Astrocyte (in vitro differentiated cells and primary cell): ENCODE data around the gene TMEM33.

Experiments used
- EZH2 ChIP-seq: IDR thresholded peaks from 2 replicates; pipeline ENCODE4 v1.6.1; 2012; ENCODE audit warnings: mild to moderate bottlenecking, low read length, inconsistent platforms; ENCODE audit not compliant: insufficient read depth
- TF ChIP-seq, protein P1 (sequence below): IDR thresholded peaks from 2 replicates; pipeline ENCODE4 v1.5.1; 2011; ENCODE audit warnings: low read depth, mild to moderate bottlenecking, inconsistent platforms, low read length, moderate library complexity; ENCODE audit not compliant: insufficient read depth

DNA sequence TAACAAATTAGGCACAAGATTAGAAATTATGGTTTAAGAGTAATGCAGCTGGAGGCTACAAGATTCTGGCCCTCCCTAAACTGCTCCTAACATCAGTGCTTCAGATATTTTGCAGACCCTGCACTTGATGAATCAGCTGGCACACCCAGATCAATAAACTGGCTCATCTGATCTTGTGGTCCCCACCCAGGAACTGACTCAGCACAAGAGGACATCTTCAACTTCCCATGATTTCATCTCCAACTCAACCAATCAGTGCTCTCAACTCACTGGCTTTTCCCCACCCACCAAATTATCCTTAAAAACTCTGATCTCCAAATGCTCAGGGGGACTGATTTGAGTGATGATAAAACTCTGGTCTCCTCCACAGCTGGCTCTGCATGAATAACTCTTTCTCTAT lies 21.7 kb upstream of the TMEM33 start:
- TF ChIP-seq, protein P1, sequence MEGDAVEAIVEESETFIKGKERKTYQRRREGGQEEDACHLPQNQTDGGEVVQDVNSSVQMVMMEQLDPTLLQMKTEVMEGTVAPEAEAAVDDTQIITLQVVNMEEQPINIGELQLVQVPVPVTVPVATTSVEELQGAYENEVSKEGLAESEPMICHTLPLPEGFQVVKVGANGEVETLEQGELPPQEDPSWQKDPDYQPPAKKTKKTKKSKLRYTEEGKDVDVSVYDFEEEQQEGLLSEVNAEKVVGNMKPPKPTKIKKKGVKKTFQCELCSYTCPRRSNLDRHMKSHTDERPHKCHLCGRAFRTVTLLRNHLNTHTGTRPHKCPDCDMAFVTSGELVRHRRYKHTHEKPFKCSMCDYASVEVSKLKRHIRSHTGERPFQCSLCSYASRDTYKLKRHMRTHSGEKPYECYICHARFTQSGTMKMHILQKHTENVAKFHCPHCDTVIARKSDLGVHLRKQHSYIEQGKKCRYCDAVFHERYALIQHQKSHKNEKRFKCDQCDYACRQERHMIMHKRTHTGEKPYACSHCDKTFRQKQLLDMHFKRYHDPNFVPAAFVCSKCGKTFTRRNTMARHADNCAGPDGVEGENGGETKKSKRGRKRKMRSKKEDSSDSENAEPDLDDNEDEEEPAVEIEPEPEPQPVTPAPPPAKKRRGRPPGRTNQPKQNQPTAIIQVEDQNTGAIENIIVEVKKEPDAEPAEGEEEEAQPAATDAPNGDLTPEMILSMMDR = no peak
- TF ChIP-seq EZH2 = no peak
